HG03571 (cell line): Measurements from ENCODE around the gene AP4S1.
"Not testable (repeated sequence)": the region's sequence is repeated elsewhere in the genome, so short reads cannot be mapped to it uniquely, and the experiment has no call there.

Source experiments
- ATAC-seq: cut with Tn5 transposase; IDR thresholded peaks from one replicate; pipeline ENCODE4 v1.9.1; 2021; ENCODE audit not compliant: unreplicated experiment

AP4S1 gene

DNA sequence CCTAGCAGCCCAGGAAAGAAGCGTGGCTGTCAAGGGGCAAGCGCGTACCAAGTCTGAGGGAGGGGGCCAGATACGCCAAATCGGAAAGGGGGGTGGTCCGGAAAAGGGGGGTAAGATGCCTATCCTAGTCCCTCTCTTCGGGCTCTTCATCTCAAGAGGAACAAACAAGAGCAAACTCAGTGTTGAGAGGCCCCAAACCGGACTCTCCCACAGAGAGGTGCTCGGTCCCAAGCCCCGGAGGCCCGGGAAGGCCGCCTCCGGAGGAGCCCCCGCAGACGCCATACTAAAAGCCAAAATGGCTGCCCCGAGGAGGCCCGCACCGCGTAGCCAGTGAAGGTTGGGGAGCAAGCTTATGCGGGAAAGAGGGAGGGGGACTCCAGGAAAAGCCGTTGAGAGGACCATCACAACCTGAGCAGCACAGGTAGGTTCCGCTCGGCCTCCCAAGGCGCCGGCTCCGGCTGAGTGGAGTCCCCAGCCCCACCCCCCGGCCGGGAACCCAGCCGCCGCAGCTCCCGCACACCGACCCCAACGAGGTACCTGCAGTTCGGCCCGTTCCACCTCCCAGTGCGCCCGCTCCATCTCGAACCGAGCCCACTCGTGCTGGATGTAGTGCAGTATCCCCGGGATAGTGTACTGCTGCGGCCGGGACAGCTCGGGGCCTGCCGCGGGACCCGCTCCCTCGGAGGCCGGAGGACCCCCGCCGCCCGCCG lies at the start of gene AP4S1:
AP4S1 (plus strand) TSS at position 283 of the 710 bp plus-strand sequence. CDS start 40,548 bp downstream, outside the sequence.
- ATAC-seq: peak; percentile 21

DNA sequence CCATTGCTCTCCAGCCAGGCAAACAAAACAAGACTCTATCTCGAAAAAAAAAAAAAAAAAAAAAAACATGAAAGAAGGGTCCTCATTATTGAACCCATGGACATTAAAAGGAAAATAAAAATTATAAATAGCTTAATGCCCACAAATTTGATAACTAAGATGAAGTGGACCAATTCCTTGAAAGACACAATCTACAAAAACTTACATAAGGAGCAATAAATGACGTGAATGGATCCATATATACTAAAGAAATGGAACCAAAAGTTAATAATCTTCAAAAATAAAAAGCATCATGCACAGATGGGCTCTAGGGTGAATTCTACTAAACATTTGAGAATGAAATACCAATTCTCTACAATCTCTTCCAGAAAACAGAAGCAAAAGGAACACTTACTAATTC lies 47.7 kb upstream of the AP4S1 start:
- no peak for ATAC-seq

GRCh38 chr14:30980106-30980704 lies 45.2 kb upstream of the AP4S1 start:
- not testable (repeated sequence) for ATAC-seq

GRCh38 chr14:30980980-30981379 lies 44.5 kb upstream of the AP4S1 start:
- no peak for ATAC-seq

- ATAC-seq: no peak
These were observed 42.9 kb upstream of the AP4S1 start for GRCh38 chr14:30982533-30982932.

DNA sequence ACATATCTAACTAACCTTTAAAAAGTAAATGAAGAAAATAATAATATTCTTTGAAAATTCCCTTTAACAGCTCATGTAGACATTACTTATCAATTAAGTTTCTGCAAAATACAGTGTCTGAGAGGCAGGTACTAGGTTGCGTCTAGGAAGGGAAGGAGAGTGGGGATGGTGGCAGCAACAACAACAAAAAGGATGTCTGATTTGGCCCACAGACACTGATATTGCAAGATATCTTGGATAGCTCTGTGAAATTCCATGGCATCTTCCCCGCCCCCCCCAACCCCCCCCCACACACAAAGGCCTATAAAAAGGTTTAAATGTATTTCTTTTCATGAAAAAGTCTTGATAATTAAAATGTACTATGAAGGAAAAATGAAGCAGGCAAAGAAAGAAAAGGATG lies 41.6 kb upstream of the AP4S1 start:
- no peak for ATAC-seq

- ATAC-seq: no peak
These were observed 39.7 kb upstream of the AP4S1 start for GRCh38 chr14:30985796-30986195.

GRCh38 chr14:30988509-30988908 lies 36.9 kb upstream of the AP4S1 start:
- ATAC-seq: no peak

DNA sequence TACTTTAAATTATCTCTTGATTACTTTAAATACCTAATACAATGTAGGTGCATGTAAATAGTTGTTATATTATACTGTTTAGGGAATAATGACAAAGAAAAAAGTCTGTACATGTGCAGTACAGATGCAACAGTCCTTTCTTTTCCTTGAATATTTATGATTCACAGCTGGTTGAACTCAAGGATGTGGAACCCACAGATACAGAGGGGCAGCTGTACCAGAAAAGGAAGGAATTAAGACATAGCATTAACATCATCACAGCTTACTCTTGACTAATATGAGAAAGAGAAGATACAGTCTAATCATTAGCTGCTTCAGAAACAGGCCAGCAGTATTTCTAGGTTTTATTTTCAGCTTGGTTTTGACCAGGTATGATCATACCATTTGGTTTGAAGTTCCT lies 34.7 kb upstream of the AP4S1 start:
- ATAC-seq: no peak

DNA sequence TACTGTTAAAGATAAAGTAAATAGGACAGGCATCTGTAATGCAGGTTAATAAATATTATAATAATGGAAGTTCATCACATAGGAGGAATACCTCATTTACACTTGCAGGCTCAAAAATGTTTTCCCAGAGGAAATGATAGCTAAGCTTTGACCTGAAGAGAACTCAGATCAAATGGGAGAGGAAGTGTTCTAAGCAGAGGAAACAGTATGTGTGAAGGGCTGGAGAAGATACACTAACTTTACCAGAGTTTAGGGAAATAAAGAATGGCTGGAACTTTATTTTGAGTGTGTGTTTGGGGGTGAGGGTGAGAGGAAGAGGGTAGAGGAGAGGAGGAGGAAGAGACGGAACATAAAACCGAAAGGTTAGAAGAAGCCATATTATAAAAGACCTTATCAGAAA lies 34.0 kb upstream of the AP4S1 start:
- ATAC-seq: no peak

DNA sequence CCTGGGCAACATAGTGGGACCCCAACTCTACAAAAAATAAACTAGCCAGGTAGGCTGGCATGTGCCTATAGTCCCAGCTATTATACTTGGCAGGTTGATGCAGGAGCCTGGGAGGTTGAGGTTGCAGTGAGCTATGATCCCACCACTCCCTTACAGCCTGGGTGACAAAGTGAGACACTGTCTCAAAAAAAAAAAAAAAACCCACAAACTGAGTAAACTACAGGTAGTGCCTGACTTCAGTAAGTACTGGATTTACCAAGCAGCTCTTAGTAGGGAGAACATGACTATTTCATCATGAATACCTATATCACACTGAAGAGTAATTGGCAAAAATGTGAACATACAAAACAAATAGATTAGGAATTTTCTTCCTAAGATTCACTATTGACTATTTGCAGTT lies 32.4 kb upstream of the AP4S1 start:
- no peak for ATAC-seq

GRCh38 chr14:30994681-30995620 lies 30.5 kb upstream of the AP4S1 start:
- no peak for ATAC-seq

DNA sequence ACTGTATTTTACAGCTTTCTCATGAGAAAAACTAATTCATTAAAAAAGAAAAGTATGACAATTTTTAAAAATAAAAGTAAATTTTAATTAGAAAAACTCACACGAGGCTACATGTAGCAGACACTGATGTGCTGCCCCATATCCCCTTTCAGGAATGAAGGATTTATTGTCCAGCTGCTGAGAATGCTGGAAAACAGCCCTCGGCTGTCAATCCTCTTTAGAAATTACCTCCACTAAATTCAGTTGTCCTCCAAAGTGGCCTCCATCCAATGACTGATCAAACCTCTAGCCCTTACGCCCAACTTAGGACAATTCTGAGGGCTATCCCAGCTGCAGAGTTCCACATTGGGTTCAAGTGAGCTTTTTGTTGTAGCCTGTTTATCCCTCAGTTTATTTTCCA lies 29.8 kb upstream of the AP4S1 start:
- ATAC-seq: no peak

GRCh38 chr14:30996892-30997659 lies 28.4 kb upstream of the AP4S1 start:
- ATAC-seq: no peak

DNA sequence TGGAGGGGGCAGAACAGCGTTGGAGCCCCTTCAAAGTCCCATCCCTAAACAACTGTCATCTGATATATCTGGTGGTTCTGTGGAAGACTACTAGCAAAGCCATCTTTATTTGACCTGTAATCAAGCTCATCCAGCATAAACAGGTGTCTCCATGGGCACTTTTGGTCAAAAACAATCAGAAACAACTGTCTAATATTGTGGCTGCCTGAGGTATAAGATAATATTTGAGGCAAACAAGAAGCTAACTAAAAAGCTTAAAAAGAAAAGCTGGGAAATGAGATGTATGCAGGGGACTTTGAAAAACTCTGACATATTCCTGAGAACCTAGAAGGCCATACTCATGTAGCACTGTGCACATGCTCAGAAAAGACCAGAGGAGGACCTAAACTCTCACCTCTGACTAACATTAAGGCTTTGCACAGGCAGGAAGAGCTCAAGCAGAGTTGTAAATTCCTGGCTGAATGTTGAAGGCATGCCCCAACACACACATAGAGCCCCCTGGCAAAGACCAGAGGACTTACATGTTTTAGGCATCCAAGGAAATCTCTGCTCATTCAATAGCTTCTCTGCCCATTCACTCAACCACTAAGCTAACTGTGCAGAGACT lies 27.2 kb upstream of the AP4S1 start:
- ATAC-seq: no peak

DNA sequence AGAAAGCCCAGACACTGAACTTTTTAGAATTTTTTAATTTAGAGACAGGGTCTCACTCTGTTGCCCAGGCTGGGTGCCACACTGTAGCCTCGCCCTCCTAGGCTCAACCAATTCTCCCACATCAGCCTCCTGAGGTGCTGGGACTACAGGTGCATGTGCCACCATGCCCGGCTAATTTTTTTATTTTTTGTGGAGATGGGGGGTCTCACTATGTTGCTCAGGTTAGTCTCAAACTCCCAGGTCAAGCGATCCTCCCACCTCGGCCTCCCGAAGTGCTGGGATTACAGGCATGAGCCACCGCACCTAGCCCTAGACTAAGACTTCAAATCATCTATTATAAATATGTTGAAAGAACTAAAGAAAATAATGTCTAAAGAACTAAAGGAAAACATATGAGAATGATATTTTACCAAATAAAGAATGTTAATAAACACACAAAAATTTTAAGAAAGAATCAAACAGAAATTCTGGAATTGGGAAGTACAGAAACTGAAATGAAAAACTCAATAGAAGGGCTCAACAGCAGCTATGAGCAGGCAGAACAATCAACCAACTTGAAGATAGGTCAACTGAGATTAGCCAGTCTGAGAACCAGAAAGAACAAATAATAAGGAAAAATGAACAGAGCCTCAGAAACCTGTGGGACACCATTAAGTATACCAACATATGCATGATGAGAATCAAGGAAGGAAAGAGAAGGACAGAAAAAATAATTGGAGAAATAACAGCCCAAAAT lies 26.2 kb upstream of the AP4S1 start:
- ATAC-seq: no peak

- ATAC-seq: no peak
These were observed 24.7 kb upstream of the AP4S1 start for GRCh38 chr14:31000629-31001338.

GRCh38 chr14:31001339-31001658 lies 24.1 kb upstream of the AP4S1 start:
- ATAC-seq: no peak

DNA sequence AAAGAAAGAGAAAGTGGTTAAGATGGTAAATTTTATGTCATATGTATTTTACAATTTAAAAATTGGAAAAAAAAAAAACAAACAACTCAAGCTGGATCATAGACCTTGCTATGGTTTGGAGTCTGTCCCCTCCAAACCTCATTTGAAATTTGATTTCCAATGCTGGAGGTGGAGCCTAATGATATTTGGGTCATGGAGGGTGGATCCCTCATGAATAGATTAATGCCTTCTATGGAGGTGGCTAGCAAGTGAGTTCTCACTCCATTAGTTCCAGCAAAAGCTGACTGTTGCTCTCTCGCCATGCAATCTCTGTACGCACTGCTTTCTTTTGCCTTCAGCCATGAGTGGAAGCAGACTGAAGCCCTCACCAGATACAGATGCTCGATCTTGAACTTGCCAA lies 22.2 kb upstream of the AP4S1 start:
- no peak for ATAC-seq
